VCaP (cell line): Measurements from ENCODE around the gene ITIH5.

ENCODE experiments used
- H3K27ac ChIP-seq: fragments of 450-650 bp; 2 replicates; pipeline ENCODE4 v1.5.1; 2017
- TF ChIP-seq, protein P1 (sequence below): fragments of 450-650 bp; conservative IDR thresholded peaks from 2 replicates; pipeline ENCODE4 v1.5.1; 2017; ENCODE audit warnings: mild to moderate bottlenecking, moderate library complexity

The ITIH5 gene

DNA sequence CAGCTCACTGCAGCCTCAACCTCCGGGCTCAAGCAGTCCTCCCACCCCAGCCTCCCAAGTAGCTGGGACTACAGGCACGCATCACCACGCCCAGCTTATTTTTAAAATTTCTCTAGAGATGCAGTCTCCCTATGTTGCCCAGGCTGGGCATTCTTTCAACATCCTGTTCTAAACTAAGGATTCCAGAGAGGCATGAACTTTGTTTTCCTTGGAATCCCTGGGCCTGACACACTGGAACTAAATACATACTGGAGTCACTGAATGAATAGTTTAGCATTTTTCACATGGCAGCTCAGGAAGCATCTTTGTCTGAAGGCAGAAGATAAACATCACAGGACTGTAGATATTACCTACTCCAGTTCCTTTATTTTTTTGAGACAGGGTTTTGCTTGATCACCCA is 108.7 kb downstream of the ITIH5 start:
- TF ChIP-seq, protein P1, sequence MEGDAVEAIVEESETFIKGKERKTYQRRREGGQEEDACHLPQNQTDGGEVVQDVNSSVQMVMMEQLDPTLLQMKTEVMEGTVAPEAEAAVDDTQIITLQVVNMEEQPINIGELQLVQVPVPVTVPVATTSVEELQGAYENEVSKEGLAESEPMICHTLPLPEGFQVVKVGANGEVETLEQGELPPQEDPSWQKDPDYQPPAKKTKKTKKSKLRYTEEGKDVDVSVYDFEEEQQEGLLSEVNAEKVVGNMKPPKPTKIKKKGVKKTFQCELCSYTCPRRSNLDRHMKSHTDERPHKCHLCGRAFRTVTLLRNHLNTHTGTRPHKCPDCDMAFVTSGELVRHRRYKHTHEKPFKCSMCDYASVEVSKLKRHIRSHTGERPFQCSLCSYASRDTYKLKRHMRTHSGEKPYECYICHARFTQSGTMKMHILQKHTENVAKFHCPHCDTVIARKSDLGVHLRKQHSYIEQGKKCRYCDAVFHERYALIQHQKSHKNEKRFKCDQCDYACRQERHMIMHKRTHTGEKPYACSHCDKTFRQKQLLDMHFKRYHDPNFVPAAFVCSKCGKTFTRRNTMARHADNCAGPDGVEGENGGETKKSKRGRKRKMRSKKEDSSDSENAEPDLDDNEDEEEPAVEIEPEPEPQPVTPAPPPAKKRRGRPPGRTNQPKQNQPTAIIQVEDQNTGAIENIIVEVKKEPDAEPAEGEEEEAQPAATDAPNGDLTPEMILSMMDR: no peak
- no peak overlapping the region for H3K27ac ChIP-seq

DNA sequence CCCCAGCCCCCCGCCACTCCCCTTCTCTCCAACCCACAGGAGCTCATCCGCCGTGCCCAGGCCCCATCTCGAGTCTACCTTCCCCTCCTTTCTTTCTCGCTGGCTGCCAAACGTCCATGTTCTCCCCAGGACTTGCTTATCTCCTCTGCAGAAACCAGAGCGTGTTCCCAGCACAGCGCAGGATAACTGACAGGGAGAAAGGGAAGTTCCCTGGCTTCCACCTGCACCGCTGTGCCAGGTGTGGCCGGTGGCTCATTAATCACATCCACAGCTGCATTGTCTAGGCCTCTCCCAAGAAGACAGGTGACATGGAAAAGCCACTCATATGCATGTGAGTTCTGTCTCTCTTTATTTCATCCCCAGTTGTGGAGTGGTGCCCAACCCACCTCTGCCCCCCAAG is 113.2 kb downstream of the ITIH5 start:
- TF ChIP-seq, protein P1: no peak
- no peak overlapping the region for H3K27ac ChIP-seq

DNA sequence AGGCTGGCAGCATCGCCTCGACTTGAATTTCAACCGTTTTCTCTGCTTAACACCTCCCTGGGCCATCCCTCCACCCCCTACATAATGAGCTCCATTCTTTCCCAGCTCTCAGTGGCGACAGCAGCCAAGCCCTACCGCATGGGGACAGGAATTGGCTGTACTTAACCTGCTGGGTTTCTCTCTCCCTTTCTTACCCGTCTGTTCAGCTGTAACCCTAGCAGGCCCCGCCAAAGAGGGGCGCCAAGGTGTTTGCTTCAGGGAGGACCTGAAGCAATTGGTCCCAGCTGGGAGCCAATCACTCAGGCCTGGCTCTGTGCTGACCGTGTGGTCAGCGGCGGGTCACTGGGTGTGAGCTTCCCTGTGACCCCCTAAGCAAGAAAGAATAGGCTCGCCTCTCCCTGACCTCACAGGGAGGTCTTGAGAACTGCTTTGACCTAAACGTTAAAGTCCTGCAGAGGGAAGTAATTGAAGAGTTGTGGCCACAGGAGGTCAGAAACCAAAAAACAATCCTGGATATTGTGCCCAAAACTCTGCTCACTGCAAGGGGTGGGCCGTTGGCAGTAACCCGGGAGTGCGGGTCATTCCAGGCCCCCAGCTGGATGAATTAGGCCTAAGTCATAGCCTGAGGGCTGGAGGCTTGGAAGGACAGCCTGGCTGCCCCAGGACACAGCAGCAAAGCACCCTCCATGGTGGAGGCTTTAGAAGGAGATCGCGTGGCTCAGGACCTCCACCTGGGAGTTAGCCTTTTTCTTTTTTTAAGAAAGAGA is 114.6 kb downstream of the ITIH5 start:
- TF ChIP-seq, protein P1: no peak

DNA sequence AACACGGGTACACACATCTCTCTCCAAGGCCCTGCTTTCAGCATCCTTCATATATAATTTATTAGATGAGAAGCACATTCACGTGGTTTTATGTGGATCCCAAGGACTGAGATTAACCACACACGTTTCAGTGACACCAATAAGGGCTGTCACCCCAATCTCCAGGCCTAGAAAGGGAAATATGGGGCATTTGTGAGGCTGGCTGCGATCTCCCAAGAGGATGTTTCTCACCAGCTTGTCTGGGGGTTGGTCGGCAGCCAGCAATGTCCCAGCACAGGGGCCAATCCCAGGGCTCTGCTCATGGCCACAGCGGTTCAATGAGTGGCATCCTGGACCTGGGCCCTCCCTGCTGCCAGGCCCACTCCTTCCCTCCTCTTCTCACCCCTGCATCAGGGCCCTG is 115.5 kb downstream of the ITIH5 start:
- TF ChIP-seq, protein P1: no peak
- no peak overlapping the region for H3K27ac ChIP-seq

More for the DNA sequence above, 114.6 kb downstream of the ITIH5 start:
- no peak overlapping the region for H3K27ac ChIP-seq

DNA sequence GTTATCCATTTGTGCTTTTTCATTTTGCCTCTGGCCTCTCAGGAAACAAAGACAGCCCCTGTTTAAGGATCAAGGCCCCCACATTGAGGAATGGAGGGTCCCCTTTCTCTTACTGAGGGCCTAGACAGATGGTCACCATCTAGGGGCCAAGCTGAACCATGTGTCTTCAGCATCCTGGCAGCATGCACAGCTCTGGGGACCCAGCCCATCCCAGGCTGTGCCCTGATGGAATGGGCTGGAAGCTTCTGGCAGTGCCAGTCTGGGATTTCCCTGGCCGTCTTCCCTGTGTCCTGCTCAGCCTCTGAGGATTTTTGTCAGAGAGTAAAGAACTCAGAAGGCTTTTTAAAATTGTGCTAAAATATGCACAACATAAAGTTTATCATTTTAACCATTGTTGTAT is 116.8 kb downstream of the ITIH5 start:
- TF ChIP-seq, protein P1: no peak
- no peak overlapping the region for H3K27ac ChIP-seq

DNA sequence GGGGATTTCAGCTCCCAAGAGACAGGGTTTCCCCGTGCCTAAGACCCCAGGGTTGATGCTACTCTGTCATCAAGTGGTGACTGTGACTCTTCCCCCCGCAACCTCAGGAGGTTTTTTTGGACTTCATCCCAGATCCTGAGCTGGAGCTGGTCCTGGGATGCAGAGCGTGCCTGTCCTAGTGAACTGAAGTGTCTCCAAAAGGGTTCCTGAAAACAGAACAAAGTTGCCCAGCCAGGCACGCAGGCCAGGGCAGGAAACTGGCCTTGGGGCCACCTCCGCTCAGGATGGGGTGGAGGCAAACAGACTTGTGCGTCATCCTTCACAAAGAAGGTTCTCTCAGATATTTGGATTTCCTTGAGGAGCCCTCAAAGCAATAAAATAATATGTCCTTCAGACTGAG is 118.9 kb downstream of the ITIH5 start:
- TF ChIP-seq, protein P1: no peak

DNA sequence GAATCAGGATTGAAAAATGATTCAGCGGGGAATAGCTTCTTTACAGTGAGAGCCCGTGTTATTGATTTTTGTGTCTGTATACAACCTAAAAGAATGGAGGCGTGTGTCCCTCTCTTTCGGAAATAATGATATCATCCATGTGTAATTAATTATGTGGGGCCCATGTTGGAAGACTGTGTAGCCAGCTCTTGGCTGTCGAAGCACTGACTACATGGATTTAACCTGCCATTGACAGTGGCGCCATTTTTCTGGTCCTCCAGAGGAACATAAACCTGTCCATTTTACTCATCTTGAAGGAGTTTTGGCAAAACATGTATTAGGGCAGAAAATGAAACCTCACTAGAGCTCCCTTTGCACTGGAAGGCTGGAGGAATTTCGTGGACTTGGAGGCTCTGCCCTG is 119.6 kb downstream of the ITIH5 start:
- TF ChIP-seq, protein P1: no peak
- no peak overlapping the region for H3K27ac ChIP-seq

More for the DNA sequence above, 118.9 kb downstream of the ITIH5 start:
- no peak overlapping the region for H3K27ac ChIP-seq
